ENCODE data around the gene GTPBP10. TPM values are rescaled to one million over a fixed set of nuclear protein-coding genes. Genes with fewer than 3 reads are reported as not detected.

The GTPBP10 gene
- total RNA-seq, 1 experiment from 2014 or later, result 26.8 TPM

DNA sequence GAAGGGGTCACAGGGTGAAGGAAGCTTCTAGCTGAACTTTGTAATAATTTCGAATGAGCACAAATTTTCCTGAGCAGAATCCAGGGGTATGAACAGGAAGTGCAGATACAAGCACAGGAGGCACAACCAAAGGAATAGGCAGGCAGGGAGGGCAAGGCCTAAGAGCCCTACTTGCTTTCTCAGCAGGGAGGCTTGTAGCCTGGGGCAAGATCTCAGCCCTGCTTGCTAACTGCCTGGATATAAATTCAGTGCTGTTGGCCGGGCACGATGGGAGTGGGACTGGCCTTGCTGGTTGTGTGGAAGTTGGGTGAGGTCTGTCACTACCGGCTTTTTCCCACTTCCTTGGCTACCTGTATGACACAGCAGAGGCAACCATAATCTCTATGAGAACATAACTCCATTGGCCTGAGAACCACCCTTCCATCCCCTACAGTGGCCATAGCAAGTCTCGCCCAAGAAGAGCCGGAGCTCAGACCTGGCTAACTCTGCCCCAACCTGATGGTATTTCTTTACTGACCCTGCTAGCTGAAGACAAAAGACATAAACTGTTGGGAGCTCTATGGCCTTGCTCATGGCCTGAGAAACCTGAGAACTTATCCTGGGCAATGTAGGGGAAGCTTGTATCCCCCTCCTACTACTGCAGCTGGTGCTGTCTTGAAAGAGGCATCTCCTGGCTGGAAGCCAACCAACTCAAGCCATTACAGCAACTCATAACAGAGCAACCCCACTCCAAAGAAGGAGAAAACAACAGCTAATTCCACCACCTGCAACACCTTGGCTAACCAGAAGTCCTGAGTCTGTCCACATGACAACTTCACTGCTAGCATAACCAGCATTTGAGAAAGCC is 84.3 kb downstream of the GTPBP10 start:
- H3K9me2 ChIP-seq (replicated peaks; ENCODE audit: insufficient read depth, low read length), result no peaks in the 10 kb centered on the region
- no peak overlapping the region for H3K4me3 ChIP-seq (ENCODE audit: low read length)
- no peaks in the 10 kb centered on the region for H3K4me1 ChIP-seq (ENCODE audit: low read length)
- H3K4me2 ChIP-seq (ENCODE audit: low read depth, low read length, poor library complexity, severe bottlenecking), result no peak overlapping the region
- no peak for DNase-seq
- no peaks in the 10 kb centered on the region for H3K36me3 ChIP-seq (ENCODE audit: insufficient read depth, low read length)
- no peaks in the 10 kb centered on the region for H3K79me2 ChIP-seq (ENCODE audit: low read length)
- H3K9me3 ChIP-seq (ENCODE audit: low read length), result peaks cover 4% of the 10 kb centered on the region; the same call in 1 of the 2 replicates
- H2AFZ ChIP-seq (ENCODE audit: low read length), result no peak overlapping the region
- no peaks in the 10 kb centered on the region for H3K27me3 ChIP-seq (ENCODE audit: low read length)
- no peaks in the 10 kb centered on the region for H4K20me1 ChIP-seq (ENCODE audit: insufficient read depth, low read depth, low read length)
- no peak overlapping the region for H3K27ac ChIP-seq (ENCODE audit: low read length)
- H3K9ac ChIP-seq (ENCODE audit: low read length), result no peak overlapping the region

DNA sequence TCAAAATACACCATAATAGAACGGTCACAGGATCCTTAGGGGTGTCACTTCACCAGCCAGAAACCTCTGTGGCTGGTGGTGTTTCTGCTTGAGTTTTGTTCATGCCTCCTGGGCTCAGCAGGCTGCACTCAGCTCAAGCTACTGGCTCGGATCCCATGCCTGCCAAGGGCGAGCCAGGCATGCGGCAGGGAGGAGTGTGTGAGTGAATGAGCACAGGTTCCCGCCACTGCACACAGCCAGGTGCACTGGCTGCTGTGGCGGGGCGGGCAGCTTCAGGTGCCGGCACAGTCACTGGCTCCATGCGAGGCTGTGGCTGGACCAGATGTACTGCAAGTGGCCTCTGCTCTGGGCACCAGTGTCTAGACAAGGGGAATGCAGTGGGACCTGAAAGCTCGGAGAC is 86.2 kb downstream of the GTPBP10 start:
- DNase-seq, result no peak
- no peak overlapping the region for H3K9ac ChIP-seq (ENCODE audit: low read length)
- H3K9me2 ChIP-seq (replicated peaks; ENCODE audit: insufficient read depth, low read length), result no peaks in the 10 kb centered on the region
- H3K4me3 ChIP-seq (ENCODE audit: low read length), result no peak overlapping the region
- H3K4me2 ChIP-seq (ENCODE audit: low read depth, low read length, poor library complexity, severe bottlenecking), result no peak overlapping the region
- H3K4me1 ChIP-seq (ENCODE audit: low read length), result no peaks in the 10 kb centered on the region
- H4K20me1 ChIP-seq (ENCODE audit: insufficient read depth, low read depth, low read length), result no peaks in the 10 kb centered on the region
- no peak overlapping the region for H3K27ac ChIP-seq (ENCODE audit: low read length)
- no peaks in the 10 kb centered on the region for H3K36me3 ChIP-seq (ENCODE audit: insufficient read depth, low read length)
- H2AFZ ChIP-seq (ENCODE audit: low read length), result no peak overlapping the region
- peaks cover 4% of the 10 kb centered on the region; the same call in 1 of the 2 replicates for H3K9me3 ChIP-seq (ENCODE audit: low read length)
- H3K79me2 ChIP-seq (ENCODE audit: low read length), result no peaks in the 10 kb centered on the region
- H3K27me3 ChIP-seq (ENCODE audit: low read length), result no peaks in the 10 kb centered on the region

DNA sequence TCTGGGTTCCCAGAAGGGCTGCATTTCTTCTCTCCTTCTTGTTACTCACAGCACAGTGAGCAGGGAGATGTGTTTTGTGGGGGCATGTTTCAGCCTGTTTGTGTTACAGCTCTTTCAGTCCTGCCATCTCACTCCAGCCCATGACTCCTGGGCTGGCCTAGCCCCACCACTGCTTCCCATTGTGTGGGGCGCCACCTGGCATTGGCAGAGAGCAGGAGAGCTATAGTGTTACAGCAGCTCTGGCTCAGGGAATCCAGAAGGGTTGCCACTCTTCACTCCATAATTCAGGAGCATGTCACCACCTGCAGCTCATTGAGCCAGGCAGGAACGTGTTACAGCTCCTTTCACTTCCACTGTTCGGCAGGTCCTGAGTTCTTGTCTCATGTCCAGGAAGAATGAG is 86.7 kb downstream of the GTPBP10 start:
- peaks cover 4% of the 10 kb centered on the region; the same call in 1 of the 2 replicates for H3K9me3 ChIP-seq (ENCODE audit: low read length)
- no peaks in the 10 kb centered on the region for H3K27me3 ChIP-seq (ENCODE audit: low read length)
- no peak overlapping the region for H3K9ac ChIP-seq (ENCODE audit: low read length)
- no peak overlapping the region for H3K4me3 ChIP-seq (ENCODE audit: low read length)
- H3K9me2 ChIP-seq (replicated peaks; ENCODE audit: insufficient read depth, low read length), result no peaks in the 10 kb centered on the region
- H2AFZ ChIP-seq (ENCODE audit: low read length), result no peak overlapping the region
- no peak overlapping the region for H3K4me2 ChIP-seq (ENCODE audit: low read depth, low read length, poor library complexity, severe bottlenecking)
- no peak overlapping the region for H3K27ac ChIP-seq (ENCODE audit: low read length)
- no peaks in the 10 kb centered on the region for H3K79me2 ChIP-seq (ENCODE audit: low read length)
- no peaks in the 10 kb centered on the region for H3K36me3 ChIP-seq (ENCODE audit: insufficient read depth, low read length)
- DNase-seq, result no peak
- no peaks in the 10 kb centered on the region for H4K20me1 ChIP-seq (ENCODE audit: insufficient read depth, low read depth, low read length)
- H3K4me1 ChIP-seq (ENCODE audit: low read length), result no peaks in the 10 kb centered on the region

Other genes starting within 250 kb of the GTPBP10 start
- gene STEAP1, start 192.2 kb upstream of the GTPBP10 start, total RNA-seq (2014; rRNA removed; shearing (Covaris generic); ENCODE audit: low replicate concordance), result not detected in 2 replicates
- gene STEAP2, start 135.0 kb upstream of the GTPBP10 start, total RNA-seq (2014; rRNA removed; shearing (Covaris generic); ENCODE audit: low replicate concordance), result not detected in 2 replicates
- 0.32 and 3.5 TPM in 2 replicates for gene CFAP69, start 101.5 kb upstream of the GTPBP10 start, total RNA-seq (2014; rRNA removed; shearing (Covaris generic); ENCODE audit: low replicate concordance)
- gene FAM237B, start 25.4 kb upstream of the GTPBP10 start, total RNA-seq (2014; rRNA removed; shearing (Covaris generic); ENCODE audit: low replicate concordance), result not detected in 2 replicates
- 4.8 and 9.1 TPM in 2 replicates for gene CLDN12, start 56.7 kb downstream of the GTPBP10 start, total RNA-seq (2014; rRNA removed; shearing (Covaris generic); ENCODE audit: low replicate concordance)
- gene PTTG1IP2, start 122.9 kb downstream of the GTPBP10 start, total RNA-seq (2014; rRNA removed; shearing (Covaris generic); ENCODE audit: low replicate concordance), result not detected in 2 replicates
- 100 and 121 TPM in 2 replicates for gene CDK14, start 249.6 kb downstream of the GTPBP10 start, total RNA-seq (2014; rRNA removed; shearing (Covaris generic); ENCODE audit: low replicate concordance)